ENCODE results near the gene C20orf144.

C20orf144 gene

DNA sequence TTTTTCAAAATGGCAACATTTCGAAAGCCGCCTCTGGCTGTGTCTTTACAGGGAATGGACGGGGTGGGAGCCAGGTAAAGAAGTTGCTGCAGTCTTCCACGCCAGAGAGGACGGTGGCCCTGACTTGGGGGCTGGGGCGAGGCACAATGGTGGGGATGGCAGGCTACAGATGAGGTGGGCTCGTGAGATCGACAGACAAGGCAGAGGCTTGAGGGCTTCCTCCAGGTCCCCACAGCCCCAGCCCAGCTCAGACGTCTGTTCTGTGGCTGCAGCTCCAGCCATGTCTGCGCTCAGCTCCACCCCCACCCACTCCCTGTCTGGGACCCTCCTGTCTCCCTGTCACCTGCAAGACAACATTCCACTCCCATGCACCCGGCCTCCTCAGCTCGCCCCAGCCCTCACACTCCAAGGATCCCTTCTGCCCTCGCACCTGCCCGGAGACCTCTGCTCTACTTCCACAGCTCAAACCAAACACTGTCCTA, 7.4 kb upstream of the C20orf144 start:
- TF ChIP-seq, protein P1, sequence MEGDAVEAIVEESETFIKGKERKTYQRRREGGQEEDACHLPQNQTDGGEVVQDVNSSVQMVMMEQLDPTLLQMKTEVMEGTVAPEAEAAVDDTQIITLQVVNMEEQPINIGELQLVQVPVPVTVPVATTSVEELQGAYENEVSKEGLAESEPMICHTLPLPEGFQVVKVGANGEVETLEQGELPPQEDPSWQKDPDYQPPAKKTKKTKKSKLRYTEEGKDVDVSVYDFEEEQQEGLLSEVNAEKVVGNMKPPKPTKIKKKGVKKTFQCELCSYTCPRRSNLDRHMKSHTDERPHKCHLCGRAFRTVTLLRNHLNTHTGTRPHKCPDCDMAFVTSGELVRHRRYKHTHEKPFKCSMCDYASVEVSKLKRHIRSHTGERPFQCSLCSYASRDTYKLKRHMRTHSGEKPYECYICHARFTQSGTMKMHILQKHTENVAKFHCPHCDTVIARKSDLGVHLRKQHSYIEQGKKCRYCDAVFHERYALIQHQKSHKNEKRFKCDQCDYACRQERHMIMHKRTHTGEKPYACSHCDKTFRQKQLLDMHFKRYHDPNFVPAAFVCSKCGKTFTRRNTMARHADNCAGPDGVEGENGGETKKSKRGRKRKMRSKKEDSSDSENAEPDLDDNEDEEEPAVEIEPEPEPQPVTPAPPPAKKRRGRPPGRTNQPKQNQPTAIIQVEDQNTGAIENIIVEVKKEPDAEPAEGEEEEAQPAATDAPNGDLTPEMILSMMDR (conservative IDR thresholded peaks at IDR 0.05; ENCODE audit: low read depth, low read length) = no peak
- H3K4me3 ChIP-seq (ENCODE audit: low read depth, low read length) = no peak overlapping the region
- no peak for DNase-seq (ENCODE audit: low read depth)

- TF ChIP-seq, protein P1 (conservative IDR thresholded peaks at IDR 0.05; ENCODE audit: low read depth, low read length) = no peak
- no peak overlapping the region for H3K4me3 ChIP-seq (ENCODE audit: low read depth, low read length)
- DNase-seq (ENCODE audit: low read depth) = no peak
These were observed 7.0 kb upstream of the C20orf144 start for GRCh38 chr20:33655164-33655563.

- no peak for DNase-seq (ENCODE audit: low read depth)
- no peak overlapping the region for H3K4me3 ChIP-seq (ENCODE audit: low read depth, low read length)
- TF ChIP-seq, protein P1 (conservative IDR thresholded peaks at IDR 0.05; ENCODE audit: low read depth, low read length) = no peak
These were observed 5.9 kb upstream of the C20orf144 start for GRCh38 chr20:33656010-33656782.

- no peak for DNase-seq (ENCODE audit: low read depth)
- TF ChIP-seq, protein P1 (conservative IDR thresholded peaks at IDR 0.05; ENCODE audit: low read depth, low read length) = no peak
- H3K4me3 ChIP-seq (ENCODE audit: low read depth, low read length) = no peak overlapping the region
These were observed 5.1 kb upstream of the C20orf144 start for GRCh38 chr20:33656783-33657703.

- TF ChIP-seq, protein P1 (conservative IDR thresholded peaks at IDR 0.05; ENCODE audit: low read depth, low read length) = no peak
- DNase-seq (ENCODE audit: low read depth) = no peak
- no peak overlapping the region for H3K4me3 ChIP-seq (ENCODE audit: low read depth, low read length)
These were observed 4.4 kb upstream of the C20orf144 start for GRCh38 chr20:33657704-33658095.

DNA sequence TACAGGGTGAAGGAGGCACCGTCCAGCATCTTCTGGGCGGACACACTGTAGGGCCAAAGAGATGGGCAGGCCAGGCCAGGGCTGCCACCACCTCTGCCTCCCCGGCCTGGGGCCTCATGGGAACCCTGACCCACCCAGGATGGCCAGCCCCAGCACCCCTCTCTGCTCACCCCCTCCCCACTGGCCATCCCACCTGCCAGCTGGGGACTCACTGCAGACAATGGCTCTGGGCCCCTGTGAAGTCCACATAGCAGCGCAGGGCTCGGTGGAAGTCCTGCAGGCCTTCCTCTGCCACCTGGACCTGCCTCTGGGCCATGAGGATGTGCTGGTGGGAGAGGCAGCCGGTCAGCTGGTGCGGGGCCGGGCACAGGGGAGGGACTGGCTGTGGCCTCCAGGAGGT, 3.6 kb upstream of the C20orf144 start:
- TF ChIP-seq, protein P1 (conservative IDR thresholded peaks at IDR 0.05; ENCODE audit: low read depth, low read length) = no peak
- no peak overlapping the region for H3K4me3 ChIP-seq (ENCODE audit: low read depth, low read length)
- no peak for DNase-seq (ENCODE audit: low read depth)
